GM18511 (cell line): ENCODE results near the gene GATM.
A peak's percentile ranks its signal among the peaks of the same experiment; 100 is the strongest.

Source experiments
- ATAC-seq: cut with Tn5 transposase; IDR thresholded peaks from one replicate; pipeline ENCODE4 v1.9.1; 2021; ENCODE audit warnings: mild to moderate bottlenecking, moderate library complexity; ENCODE audit not compliant: unreplicated experiment

Gene GATM, protein sequence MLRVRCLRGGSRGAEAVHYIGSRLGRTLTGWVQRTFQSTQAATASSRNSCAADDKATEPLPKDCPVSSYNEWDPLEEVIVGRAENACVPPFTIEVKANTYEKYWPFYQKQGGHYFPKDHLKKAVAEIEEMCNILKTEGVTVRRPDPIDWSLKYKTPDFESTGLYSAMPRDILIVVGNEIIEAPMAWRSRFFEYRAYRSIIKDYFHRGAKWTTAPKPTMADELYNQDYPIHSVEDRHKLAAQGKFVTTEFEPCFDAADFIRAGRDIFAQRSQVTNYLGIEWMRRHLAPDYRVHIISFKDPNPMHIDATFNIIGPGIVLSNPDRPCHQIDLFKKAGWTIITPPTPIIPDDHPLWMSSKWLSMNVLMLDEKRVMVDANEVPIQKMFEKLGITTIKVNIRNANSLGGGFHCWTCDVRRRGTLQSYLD

GRCh38 chr15:45378149-45378912 is at the start of gene GATM:
GATM (minus strand) TSS chr15:45378544; CDS start chr15:45378453, 91 bp downstream.
- ATAC-seq, result peak; percentile 89

GRCh38 chr15:45427085-45427484 is 48.7 kb upstream of the GATM start:
- no peak for ATAC-seq

GRCh38 chr15:45425135-45425534 is 46.8 kb upstream of the GATM start:
- no peak for ATAC-seq

- no peak for ATAC-seq
Observed at GRCh38 chr15:45424429-45424828, 46.1 kb upstream of the GATM start.

DNA sequence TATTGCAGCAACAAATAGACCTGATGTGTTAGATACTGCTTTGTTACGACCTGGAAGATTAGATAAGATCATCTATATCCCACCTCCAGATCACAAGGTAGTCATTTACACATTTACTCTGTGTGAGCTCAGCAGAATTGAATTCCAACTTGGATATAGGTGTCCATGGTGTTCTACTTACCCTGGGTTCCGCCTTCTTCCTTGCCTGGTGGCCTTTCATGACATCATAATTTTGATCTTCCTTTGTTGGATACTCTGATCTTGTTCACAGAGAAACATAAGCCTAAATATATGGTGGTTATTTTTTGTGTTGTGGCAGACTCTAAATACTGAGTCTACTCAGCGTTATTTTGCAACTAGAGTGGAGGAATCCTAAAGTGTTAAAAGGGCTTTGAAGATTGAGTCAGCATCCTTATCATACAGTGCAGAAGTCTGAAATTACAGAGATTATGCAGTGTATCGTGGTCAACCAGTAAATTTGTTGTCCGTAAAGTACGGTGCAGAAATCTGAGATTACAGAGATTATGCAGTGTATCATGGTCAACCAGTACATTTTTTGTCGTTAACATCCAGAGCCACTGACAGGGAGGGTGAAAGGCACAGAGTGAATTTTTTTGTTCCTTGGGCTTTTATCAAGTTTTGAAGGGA is 39.1 kb upstream of the GATM start:
- ATAC-seq, result no peak

- no peak for ATAC-seq
Observed at GRCh38 chr15:45414215-45414885, 36.0 kb upstream of the GATM start.

GRCh38 chr15:45409596-45409995 is 31.3 kb upstream of the GATM start:
- no peak for ATAC-seq

DNA sequence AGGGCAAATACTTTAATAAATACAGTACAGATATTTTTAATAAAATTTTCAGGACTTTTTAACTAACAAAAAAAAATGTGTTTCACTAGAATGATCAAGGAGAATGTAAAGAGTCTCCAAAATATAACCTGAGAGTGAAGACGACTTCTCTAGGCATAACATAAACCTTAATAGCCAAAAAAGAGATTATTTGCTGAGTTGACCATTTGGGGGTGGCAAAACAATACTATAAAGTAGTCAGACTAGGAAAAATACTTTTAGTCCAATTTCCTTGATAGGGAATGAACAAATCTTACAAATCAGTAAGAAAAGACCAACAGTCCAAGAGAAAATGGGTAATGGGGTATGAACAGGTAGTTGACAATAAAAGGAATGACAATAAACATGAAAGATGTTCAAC is 29.4 kb upstream of the GATM start:
- no peak for ATAC-seq

DNA sequence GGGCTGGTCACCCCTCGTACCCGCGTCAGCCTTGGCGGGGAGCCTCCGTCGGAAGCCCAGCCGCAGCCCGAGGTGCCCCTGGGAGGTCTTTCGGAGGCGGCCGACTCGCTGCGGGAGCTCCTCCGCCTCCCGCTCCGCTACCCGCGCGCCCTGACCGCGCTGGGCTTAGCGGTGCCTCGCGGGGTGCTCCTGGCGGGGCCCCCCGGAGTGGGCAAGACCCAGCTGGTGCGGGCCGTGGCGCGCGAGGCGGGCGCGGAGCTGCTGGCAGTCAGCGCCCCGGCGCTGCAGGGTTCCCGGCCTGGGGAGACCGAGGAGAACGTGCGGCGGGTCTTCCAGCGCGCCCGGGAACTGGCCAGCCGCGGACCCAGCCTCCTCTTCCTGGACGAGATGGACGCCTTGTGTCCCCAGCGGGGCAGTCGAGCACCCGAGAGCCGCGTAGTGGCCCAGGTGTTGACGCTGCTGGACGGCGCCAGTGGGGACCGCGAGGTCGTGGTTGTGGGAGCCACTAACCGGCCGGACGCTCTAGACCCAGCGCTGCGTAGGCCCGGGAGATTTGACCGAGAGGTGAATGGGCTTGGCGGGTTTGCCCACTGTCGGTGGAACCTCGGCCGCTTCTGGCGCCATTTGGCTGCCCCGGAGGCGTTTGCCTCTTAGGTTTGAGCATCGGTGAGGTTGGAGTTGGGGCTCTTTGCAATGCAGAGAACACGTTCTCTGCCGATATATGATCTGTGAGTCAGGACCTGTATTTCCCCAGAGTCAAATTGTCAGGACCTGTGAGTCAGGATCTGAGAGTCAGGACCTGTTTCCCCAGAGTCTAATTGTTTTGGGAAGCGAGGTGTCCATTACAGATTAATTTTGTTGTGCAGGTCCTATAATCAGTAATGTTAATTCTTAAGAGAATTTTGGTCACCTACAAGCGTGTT is 24.9 kb upstream of the GATM start:
- peak; percentile 36 for ATAC-seq

DNA sequence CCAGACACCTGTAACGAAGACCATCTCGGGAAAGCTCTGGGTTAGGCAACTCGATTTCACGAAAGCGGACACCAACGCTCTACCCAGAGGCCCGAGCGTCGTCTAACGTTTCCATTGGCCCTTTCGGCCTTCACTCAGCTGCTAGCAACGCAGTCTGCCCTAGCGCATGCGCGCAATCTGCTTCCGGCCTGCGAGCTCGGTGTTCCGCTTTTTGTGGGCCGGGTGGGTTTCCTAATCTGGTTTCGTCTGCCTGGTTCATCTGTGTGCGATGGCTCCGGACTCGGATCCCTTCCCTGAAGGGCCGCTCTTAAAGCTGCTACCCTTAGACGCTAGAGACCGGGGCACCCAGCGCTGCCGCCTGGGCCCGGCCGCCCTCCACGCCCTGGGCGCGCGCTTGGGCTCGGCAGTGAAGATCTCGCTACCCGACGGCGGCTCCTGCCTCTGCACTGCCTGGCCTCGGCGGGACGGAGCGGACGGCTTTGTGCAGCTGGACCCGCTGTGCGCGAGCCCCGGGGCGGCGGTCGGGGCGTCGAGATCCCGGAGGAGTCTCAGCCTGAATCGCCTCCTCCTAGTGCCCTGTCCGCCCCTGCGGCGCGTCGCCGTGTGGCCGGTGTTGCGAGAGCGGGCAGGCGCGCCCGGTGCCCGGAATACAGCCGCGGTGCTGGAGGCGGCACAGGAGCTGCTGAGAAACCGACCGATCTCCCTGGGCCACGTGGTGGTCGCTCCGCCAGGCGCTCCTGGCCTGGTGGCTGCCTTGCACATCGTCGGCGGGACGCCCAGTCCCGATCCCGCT is 24.0 kb upstream of the GATM start:
- ATAC-seq, result peak; percentile 86

DNA sequence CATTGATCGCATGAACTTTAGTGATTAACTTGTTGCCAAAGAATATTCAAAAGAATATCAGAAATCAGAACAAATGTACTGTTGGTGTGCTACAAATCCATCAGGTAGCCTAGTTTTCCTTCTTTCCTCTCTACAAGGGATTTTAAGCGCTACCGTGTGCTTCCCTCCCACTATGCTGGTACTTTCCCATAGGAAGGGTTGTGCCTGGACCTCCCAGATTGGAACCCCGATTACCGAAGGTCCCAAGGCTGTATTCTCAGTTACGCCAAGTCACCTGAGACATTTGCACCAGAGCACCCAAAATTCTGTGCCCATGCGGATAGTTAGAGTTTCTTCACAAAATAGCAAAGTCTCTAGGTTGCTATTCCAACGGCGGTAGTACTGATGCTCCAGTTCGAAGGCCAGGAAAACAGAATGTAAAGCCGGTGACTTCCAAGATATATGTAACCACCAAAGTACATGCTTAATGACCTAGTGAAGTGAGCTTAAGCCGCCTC is 23.4 kb upstream of the GATM start:
- ATAC-seq, result no peak

- ATAC-seq, result no peak
Observed at GRCh38 chr15:45399381-45400212, 21.3 kb upstream of the GATM start.

DNA sequence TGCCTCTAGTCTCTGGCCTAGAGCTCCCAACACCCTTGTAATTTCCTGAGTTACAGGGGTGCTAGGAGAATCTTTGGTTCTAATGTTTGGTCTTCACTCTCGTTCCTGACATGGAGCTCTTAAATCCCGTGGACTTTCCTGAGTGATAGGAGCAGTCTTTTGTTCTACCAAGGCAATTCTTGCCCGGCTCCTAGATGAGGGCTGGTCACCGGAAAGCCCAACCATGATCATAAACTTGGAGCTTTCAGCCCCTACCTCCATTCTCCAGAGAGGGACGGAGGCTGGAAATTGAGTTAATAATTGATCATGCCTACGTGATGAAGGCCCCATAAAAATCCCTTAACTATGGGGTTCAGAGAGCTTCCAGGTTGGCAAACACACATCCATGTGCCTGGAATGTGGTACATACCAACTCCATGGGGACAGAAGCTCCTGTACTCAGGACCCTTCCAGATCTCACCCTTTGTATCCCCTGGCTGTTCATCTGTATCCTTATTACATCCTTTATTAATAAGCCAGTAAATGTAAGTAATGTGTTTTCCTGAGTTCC is 18.8 kb upstream of the GATM start:
- no peak for ATAC-seq

DNA sequence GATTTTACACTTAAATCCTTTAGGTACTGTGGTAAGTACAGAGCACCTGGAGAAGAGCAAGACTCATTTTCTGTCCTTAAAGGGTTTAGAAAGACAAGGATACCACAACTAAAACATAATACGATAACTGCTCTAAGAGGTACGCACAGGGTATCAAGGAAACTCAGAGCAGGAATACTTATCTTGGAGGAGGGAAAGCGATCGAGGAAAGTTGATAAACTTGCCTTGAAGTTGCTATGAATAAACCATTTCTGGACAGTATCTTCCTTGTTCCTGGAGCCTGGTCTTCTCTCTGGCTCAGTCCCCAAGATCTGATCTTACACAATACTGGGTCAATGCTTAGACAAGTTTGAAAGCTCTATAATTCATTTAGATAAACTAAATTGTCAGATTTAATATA is 17.6 kb upstream of the GATM start:
- no peak for ATAC-seq

- no peak for ATAC-seq
Observed at GRCh38 chr15:45394681-45395080, 16.3 kb upstream of the GATM start.

- ATAC-seq, result no peak
Observed at GRCh38 chr15:45393851-45394250, 15.5 kb upstream of the GATM start.

DNA sequence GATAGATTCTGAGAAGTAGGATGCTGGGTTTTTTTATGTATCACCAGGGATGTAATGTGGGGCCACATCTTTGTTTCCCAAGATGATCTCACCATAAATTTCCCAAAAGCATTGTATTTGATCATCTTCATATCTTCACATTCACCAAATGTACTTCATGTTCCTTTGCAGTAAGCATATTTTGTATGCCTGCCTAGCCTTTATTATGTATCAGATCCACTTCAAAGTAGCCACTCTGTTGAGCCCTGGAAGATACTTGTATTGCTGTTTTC is 14.2 kb upstream of the GATM start:
- ATAC-seq, result no peak
